Epithelial cell of prostate (primary cell): ENCODE data around the gene NUBP2.

ENCODE experiments used
- DNase-seq: peaks from one replicate; pipeline ENCODE4 v3.0.0-alpha.2; 2011; ENCODE audit warnings: low read depth, low spot score
- H3K27ac ChIP-seq: fragments of 450-650 bp; 2 replicates; pipeline ENCODE4 v1.5.1; 2017; ENCODE audit warnings: mild to moderate bottlenecking

NUBP2 gene

DNA sequence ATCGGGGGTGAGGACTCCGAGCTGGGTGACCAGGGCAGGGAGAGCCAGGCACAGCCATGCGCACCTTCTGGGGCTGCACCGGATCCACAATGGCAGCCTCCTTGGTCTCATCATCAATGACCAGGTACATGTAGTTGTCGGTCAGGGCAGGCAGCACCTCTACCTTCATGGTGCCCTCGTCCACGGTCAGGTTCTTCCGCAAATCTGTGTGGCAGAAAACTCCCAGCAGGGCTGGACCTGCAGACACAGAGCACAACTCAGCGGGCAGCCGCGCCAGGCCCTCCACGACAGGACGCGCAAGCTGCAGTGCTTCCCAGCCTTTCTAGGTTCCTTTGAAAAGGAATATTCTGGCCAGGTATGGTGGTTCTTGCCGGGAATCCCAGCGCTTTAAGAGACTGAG lies 40.0 kb downstream of the NUBP2 start:
- no peak for DNase-seq
- no peak overlapping the region for H3K27ac ChIP-seq

DNA sequence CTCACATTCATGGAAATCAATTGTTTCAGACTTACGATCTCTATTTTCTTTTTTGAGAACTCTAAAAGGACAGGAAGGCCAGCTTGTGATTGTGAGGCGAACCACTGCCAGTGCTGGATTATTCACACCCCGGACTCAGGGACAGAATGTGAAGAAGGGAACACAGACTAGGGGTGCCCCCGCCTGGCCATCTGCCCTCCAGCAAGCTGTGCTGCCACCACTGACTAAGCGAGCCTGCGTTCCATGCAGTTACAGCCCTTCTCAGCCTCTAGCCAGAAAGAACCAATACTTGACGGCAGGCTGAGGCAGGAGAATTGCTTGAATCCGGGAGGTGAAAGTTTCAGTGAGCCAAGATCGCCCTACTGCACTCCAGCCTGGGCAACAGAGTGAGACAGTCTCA lies 41.1 kb downstream of the NUBP2 start:
- no peak overlapping the region for H3K27ac ChIP-seq
- DNase-seq: no peak

DNA sequence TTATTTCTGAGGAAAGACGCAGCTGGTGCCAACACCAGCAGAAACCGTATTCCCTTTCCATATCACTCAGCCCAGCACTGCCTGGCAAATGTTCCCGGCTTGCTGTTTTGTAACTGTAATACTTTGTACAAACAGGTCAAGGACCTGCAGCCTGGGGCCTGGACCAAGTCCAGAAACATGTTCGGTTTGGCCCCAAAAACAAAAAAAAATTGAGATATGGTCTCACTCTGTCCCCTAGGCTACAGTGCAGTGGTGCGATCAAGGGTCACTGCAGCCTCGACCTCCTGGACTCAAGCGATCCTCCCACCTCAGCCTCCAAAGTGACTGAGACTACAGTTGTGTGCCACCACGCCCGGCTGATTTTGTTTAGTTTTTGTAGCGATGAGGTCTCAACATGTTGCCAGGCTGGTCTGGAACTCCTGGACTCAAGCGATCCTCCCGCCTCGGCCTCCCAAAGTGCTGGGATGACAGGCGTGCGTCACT lies 42.7 kb downstream of the NUBP2 start:
- no peak for DNase-seq
- peak overlapping the region; percentile 63 for H3K27ac ChIP-seq

DNA sequence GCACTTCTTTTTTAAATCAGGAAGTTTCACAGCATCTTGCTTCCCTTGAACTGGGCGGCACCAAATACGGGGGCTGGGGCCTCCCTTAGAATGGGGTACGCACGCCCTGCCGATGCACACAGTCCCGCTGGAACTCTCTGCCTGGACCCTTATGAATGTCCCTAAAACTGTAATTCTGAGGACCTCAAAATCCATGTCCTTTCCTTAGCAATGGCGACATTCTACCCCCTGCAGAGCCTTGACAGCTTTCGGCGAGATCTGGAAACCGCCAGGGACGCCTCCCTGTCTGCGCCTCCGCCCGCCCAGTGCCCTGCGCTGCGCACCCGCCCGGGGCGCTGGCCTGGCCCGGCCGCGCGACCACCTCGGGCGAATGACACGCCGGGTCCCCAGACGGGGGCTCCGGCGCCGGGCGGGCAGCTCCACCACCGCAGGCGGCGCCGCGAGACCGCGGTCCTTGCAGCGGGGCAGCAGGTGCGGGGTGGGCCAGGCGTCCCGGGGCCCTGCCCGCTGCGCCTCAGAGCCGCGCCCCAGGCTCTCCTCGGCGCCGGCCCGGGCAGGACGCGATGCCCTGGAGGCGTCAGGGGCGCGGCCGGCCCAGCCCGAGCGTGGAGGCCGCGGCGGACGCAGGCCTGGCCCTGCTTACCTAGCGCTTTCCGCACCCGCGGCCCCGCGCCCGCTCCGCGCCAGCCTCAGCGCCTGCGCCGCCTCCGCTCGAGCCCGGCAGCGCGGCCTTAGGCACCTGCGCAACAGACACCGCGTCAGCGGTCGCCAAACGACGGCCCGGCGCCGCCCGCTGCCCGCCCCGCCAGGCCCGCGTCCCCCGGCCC lies 43.3 kb downstream of the NUBP2 start:
- H3K27ac ChIP-seq: peak overlapping the region; percentile 63
- DNase-seq: no peak

DNA sequence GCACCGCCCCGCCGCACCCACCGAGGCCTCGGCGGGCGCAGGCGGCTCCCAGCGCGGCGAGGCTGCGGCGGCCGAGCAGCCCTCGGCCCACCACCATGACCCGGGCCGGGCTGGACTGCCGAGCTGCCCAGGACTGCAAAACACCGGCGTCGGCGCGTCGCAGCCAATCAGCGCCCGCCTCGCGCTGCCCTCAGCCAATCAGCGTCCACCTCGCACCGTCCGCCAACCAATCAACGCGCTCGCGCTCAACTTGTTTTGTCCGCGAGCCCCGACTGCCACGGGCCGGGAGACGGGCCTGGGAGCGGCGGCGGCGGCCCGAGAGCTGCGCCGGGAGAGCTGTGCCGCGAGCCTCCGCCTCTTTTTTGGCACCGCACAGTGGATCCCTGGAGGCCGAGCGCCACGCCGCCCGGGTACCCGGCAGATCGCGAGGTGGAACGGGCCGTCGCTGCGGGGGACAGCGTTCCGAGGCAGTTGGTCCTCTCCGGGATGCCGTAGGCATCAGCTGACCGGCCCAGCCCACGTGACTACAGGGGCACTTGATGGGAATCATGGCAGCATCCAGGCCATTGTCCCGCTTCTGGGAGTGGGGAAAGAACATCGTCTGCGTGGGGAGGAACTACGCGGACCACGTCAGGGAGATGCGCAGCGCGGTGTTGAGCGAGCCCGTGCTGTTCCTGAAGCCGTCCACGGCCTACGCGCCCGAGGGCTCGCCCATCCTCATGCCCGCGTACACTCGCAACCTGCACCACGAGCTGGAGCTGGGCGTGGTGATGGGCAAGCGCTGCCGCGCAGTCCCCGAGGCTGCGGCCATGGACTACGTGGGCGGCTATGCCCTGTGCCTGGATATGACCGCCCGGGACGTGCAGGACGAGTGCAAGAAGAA lies 44.2 kb downstream of the NUBP2 start, which contains the start of the genes FAHD1 and HAGH:
Gene FAHD1 (plus strand): TSS at position 516 of the 883 bp plus-strand sequence. CDS start 33 bp downstream, at position 549.
Gene HAGH (minus strand): TSS at position 135 of the 883 bp plus-strand sequence. CDS start 38 bp downstream, at position 97.
- DNase-seq: peak; percentile 79

DNA sequence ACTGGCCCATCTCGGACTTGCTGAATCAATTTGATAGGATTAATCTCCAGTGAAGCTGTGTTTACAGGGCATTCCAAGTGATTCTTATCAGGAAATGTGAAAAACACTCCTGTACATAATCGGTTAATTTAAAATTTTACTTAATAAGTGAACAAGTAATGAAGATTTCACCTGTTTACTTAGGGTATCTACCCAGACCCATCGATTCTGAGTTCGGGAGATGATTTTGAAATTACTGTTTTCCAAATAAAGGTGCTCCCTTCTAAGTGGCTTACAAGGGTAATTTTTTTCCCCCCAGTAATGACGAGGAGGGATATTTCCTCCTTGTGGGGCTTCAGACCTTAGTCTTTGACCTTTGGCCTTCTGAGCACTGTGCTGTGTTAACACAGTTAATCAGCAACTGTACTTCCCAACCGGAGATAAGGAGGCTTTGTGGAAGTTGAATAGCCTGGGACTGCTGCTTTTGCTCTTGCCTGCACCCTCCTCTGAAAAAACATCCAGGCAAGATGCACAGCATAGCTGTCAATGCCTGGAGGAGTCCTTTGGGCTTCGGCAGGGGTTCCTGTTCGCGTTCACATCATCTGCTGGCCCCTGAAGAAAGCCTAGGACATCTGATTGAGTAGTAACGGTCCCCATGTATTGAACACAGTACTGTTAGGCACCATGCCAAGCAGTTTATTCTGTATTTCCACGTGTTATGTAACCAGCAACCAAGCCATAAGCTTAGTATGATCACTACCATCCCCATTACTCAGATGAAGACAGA lies 46.1 kb downstream of the NUBP2 start:
- DNase-seq: no peak
- no peak overlapping the region for H3K27ac ChIP-seq

More for the DNA sequence above, 44.2 kb downstream of the NUBP2 start, which contains the start of the genes FAHD1 and HAGH:
- H3K27ac ChIP-seq: peak within 1 kb of the TSS; percentile 63

DNA sequence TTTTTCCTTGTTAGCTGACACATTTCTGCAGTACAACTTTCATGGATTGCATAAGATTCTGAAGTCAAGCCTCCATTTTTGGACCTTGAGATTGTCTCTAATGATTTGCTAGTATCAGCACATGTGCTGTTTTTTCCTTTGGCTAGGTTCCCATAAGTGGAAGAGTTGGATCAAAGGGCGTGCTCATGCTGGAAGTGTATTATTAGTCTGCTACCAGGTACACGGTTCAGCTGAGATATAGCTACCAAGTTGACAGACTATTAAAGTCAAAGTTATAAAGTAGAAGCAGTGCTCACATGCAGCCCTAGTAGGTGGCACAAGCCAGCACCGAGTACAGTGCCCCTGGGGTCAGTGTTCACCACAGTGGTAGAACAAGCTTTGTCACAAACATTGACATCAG lies 47.5 kb downstream of the NUBP2 start:
- no peak for DNase-seq

DNA sequence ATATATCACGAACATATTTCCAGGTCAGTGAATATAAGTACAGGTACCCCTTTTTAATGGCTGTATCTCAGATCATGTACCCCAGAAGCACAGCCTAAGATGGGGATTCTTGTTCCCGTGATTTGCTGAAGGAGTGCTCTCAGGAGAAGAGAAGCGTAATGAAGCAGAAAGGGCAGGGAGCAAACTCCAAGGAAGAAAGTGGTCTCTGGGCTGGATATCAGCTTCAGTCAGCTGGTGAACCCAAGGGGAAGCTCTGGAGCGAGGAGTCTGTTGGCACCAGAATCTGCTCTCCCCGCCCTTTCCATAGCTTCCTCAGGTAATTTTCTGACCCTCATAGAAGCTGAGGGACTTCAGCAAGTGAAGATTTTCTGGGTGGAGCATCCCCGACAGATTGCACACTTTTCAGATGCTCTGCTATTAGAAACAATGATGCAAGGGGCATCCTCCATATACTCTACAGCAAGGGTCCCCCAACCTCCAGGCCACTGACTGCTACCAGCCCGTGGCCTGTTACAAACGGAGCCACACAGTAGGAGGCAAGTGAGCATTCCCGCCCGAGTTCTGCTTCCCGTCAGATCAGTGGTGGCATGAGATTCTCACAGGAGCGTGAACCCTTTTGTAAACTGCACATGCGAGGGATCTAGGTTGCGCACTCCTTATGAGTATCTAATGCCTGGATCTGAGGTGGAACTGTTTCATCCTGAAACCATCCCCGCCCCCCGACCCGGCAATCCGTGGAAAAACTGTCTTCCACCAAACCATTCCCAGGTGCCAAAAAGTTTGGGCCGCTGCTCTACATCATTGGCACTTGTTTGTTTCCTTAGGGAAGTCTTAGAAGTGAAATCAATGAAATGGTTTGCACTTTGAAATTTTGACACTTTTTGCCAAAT lies 48.7 kb downstream of the NUBP2 start:
- DNase-seq: no peak
- no peak overlapping the region for H3K27ac ChIP-seq

More for the DNA sequence above, 47.5 kb downstream of the NUBP2 start:
- no peak overlapping the region for H3K27ac ChIP-seq

DNA sequence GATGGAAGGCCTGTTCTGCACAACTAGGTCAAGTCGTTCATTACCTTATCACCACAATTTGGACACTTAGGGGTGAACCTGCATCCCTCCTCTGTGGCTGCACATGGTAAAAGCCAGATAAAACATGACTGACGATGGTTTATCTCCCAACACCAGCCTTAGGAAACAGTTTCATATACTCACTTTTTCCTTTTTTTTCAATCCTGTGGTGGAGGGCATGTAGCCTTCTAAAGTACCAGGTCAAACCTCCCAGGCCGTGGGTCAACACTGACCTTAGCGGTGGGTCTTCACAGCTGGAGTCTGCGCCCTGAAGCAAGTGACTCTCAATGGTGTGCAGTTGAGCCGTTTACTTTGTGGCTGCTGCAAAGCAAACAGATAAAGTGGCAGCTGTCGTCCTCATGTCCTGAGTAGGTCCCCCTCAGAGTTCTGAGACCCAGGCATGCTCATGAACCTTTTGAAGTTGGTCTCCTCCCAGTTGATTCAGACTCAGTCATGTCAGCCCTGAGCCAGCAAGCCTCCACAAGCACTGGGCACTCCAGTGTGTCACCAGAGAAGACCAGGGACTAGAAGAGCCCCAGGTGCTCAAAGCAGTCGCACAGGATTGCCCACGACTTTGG lies 50.2 kb downstream of the NUBP2 start:
- DNase-seq: peak; percentile 36
- H3K27ac ChIP-seq: no peak overlapping the region

DNA sequence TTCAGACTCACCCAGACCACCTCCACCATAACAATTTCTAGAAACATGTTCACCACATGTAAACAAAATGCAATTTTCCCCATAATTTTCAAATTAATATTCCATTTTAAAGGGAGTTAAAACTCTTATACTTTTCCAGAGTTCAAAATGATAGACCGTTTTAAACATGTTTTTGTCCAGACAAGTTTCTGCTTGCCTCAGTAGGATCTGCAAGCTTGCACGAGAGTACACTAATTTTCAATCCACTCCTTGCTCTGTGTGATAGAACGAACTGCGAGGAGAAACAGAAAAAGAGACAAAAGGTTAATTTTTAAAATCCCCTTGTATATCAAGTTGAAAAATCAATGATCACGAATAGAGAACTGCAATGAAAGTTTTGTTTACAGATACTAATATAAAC lies 51.3 kb downstream of the NUBP2 start:
- DNase-seq: no peak
- H3K27ac ChIP-seq: peak overlapping the region; percentile 29
